Measurements from ENCODE around the gene GHRH.

GHRH gene

DNA sequence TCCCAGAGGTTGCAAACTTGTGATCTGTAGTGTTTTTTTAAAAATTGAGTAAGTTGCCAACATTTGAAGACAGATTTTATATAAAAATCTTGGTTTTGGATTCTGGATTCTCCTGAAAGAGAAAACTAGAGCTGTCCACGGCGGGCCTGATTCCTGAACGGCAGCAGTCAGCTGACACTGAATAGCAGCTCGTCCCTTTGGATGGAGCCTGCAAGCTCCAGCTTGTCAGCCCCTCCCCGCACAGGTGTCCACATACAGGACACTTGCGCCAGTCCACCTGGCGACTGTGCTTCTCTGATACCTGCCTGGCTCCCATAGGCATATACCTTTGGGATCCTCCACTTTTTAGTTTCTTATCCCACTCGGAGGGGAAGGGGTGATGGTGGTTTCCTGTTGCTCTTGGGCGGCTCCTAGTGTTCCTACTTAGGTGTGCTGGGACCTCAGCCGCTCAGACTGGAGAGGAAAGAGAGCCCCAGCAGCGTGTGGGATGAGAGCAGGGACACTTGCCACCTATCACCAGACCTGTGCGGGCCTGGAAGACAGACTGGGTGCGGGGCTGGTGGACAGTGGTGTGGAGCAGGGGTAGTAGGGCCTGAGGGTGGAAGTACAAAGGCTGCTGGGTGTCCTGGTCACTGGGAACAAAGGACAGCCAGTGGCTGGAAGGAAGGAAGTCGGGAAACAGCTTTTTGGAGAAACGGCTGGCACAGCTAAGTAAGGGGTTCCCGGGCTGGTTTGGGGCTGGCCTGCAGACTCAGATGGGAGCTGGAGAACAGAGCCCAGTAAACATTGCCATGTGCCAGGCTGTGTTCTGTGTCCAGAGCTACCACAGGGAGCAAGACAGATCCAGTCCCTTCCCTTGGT, 18.3 kb downstream of the GHRH start:
- no peaks in the 10 kb centered on the region for H3K4me1 Mint-ChIP-seq (ENCODE audit: low read depth)
- H3K9me3 Mint-ChIP-seq (ENCODE audit: low read depth) = no peaks in the 10 kb centered on the region
- no peaks in the 10 kb centered on the region for H3K27me3 Mint-ChIP-seq
- peak overlapping the region; percentile 58 for H3K27ac Mint-ChIP-seq
- H3K36me3 Mint-ChIP-seq = peaks cover 6% of the 10 kb centered on the region
- H3K4me3 Mint-ChIP-seq = no peak overlapping the region

DNA sequence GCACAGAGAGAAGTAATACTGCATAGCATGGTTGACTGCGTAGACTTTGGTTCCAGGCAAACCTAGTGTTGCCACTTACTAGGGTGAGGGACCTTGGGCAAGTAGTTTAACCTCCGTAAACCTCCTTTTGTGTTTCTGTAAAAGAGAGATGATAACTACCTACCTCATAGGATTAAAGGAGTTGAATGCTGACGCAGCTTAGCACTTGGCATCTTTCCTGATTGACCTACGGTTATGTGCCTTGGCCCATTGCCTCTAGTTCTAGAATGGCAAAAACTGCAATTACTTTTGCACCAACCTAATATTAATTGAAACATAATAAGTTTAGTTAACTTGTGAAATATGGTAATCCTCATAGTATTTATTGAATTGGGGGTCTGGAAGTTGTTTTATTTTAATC, 19.1 kb downstream of the GHRH start:
- H3K4me3 Mint-ChIP-seq = no peak overlapping the region

DNA sequence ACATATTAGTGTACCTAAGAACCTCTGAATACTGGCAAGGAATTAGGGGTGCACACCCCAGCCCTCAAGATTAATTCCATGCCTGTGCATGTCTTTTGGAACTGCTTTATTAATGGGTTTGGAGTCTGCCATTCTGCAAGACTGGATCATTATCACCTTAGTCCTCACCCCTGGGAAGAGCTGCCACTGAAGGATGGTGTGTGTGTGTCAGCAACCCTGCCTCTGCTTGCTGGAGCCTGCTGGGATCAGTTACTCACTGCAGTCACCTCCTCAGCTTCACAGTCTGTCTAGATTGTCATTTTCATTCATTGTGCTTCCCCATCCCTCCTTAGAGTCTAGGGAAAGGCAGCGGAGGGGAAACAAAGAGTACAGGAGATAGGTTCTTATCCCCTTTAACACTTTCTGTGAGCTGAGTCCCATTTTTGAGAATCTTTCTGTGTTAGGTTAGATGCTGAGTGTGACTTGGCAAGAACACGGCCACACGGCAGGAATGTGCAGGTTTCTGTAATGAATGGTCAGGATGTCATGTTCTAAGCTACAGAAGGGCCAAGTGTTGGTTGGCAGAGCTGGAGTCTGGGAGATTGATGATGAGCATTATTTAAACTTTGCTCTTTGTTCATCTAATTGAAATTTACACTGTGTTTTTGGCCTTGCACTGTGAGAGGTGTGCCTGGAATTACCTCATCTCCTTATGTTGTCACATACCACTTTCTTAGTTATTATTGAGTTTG, 21.1 kb downstream of the GHRH start:
- no peak overlapping the region for H3K27ac Mint-ChIP-seq
- H3K9me3 Mint-ChIP-seq (ENCODE audit: low read depth) = no peaks in the 10 kb centered on the region
- H3K4me3 Mint-ChIP-seq = no peak overlapping the region
- no peaks in the 10 kb centered on the region for H3K4me1 Mint-ChIP-seq (ENCODE audit: low read depth)
- peaks cover 8% of the 10 kb centered on the region for H3K36me3 Mint-ChIP-seq
- H3K27me3 Mint-ChIP-seq = no peaks in the 10 kb centered on the region

More for the DNA sequence above, 19.1 kb downstream of the GHRH start:
- Mint-ChIP-seq H3K9me3 (ENCODE audit: low read depth) (no peaks in the 10 kb centered on the region), H3K27me3 (no peaks in the 10 kb centered on the region), H3K36me3 (peaks cover 4% of the 10 kb centered on the region), H3K27ac (no peak overlapping the region), H3K4me1 (ENCODE audit: low read depth) (no peaks in the 10 kb centered on the region)

GRCh38 chr20:37238935-37239451, 22.6 kb downstream of the GHRH start:
- peaks cover 8% of the 10 kb centered on the region for H3K36me3 Mint-ChIP-seq
- H3K4me3 Mint-ChIP-seq = no peak overlapping the region
- H3K27me3 Mint-ChIP-seq = no peaks in the 10 kb centered on the region
- H3K4me1 Mint-ChIP-seq (ENCODE audit: low read depth) = no peaks in the 10 kb centered on the region
- peak overlapping the region; percentile 43 for H3K27ac Mint-ChIP-seq
- H3K9me3 Mint-ChIP-seq (ENCODE audit: low read depth) = no peaks in the 10 kb centered on the region

DNA sequence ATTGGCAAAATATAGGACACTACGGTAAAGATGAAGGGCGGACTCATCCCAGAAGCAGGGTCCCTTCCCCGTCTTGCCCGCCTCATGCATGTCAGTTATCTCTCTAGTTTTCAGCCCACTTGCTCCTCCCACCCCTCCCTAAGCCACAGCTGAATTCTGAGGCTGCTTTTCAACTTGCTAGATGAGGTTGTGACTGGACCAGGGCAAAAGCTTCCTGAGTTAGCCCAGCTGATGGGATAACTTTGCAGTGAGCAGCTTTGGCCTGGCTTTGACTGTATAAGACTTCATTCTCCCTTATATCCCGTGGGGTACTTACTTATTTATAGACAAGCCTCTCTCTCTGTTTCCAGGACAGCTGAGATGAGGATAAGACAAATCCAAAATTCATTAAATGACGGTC, 23.2 kb downstream of the GHRH start:
- Mint-ChIP-seq H3K27me3 (no peaks in the 10 kb centered on the region), H3K36me3 (peaks cover 8% of the 10 kb centered on the region), H3K4me1 (ENCODE audit: low read depth) (no peaks in the 10 kb centered on the region), H3K27ac (no peak overlapping the region), H3K4me3 (no peak overlapping the region), H3K9me3 (ENCODE audit: low read depth) (no peaks in the 10 kb centered on the region)

- Mint-ChIP-seq H3K36me3 (peaks cover 8% of the 10 kb centered on the region), H3K4me1 (ENCODE audit: low read depth) (no peaks in the 10 kb centered on the region), H3K4me3 (no peak overlapping the region), H3K27me3 (no peaks in the 10 kb centered on the region), H3K27ac (no peak overlapping the region), H3K9me3 (ENCODE audit: low read depth) (no peaks in the 10 kb centered on the region)
Observed at GRCh38 chr20:37237656-37238055, 24.0 kb downstream of the GHRH start.

DNA sequence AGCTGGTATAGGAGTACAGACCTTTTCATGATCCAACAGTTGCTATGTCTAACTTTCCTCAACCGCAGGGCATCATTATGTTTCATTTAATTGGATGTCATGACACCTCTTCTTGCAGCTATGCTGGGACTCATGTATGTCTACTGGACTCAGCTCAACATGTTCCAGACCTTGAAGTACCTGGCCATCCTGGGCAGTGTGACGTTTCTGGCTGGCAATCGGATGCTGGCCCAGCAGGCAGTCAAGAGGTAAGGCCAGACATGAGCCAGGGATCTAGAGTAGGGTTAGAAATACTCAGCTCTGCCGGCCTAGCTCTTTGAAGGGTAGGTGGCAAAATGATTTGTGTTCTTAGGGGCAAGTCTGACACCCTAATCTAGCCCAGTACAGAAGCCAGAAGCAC, 25.2 kb downstream of the GHRH start:
- Mint-ChIP-seq H3K36me3 (peaks cover 10% of the 10 kb centered on the region), H3K27ac (no peak overlapping the region), H3K4me1 (ENCODE audit: low read depth) (no peaks in the 10 kb centered on the region), H3K9me3 (ENCODE audit: low read depth) (no peaks in the 10 kb centered on the region), H3K27me3 (no peaks in the 10 kb centered on the region), H3K4me3 (no peak overlapping the region)

DNA sequence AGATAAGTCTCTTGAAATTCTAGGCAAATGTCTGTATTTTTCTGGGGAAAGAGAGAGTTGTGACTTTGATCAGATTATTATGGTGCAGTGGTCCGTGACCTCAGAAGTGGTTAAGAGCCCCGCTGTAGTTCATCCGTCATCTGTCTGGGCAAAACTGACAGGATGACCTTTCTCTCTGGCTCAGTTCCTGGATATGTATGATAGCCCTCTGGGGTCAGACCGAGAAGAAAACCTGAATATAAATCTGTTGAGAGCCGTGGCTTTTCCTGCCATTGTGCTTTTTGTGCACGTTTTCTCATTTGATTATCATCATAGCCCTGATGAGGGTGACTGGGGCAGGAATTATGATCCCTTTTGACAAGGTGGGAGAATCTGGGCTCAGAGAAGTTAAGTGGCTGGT, 26.5 kb downstream of the GHRH start:
- H3K4me1 Mint-ChIP-seq (ENCODE audit: low read depth) = no peaks in the 10 kb centered on the region

GRCh38 chr20:37234254-37234581, 27.4 kb downstream of the GHRH start:
- H3K4me1 Mint-ChIP-seq (ENCODE audit: low read depth) = no peaks in the 10 kb centered on the region

More for the DNA sequence above, 26.5 kb downstream of the GHRH start:
- Mint-ChIP-seq H3K36me3 (peaks cover 11% of the 10 kb centered on the region), H3K4me3 (no peak overlapping the region), H3K27me3 (no peaks in the 10 kb centered on the region), H3K9me3 (ENCODE audit: low read depth) (no peaks in the 10 kb centered on the region), H3K27ac (no peak overlapping the region)

DNA sequence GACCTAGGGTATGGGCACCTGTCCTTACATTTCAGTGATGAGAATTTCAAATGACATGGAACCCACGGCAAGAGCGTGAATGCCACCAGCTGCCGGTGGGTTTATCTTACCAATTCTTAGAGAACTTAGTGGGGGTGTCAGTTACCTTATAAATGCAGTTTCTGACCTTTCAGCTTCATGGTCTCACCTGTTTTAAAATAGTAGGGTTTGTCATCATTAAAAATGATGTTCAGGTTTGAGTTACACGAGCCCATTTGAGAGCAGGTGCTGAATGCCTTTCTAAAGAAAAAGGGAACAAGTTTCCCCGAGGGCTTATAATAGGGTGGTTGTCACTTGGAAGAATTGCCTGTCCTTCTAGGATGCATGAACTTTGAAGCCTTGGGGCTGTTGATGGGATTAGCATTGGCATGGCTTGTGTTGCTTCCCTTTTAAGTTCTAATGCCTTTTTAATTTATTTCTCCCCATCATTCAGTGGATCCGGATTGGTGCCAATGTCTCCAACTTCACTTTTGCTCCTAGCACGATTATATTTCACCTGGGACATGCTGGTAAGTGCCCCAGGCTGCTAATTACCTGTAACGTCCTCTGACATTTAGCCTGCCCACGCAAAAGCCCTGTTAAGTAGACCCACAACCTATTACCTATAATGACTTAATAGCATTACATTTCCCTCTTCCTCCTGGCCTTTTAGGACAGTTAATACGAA, 27.9 kb downstream of the GHRH start:
- H3K27me3 Mint-ChIP-seq = no peaks in the 10 kb centered on the region
- no peak overlapping the region for H3K4me3 Mint-ChIP-seq
- no peaks in the 10 kb centered on the region for H3K4me1 Mint-ChIP-seq (ENCODE audit: low read depth)
- H3K36me3 Mint-ChIP-seq = peaks cover 13% of the 10 kb centered on the region
- H3K27ac Mint-ChIP-seq = no peak overlapping the region
- H3K9me3 Mint-ChIP-seq (ENCODE audit: low read depth) = no peaks in the 10 kb centered on the region

More at GRCh38 chr20:37234254-37234581, 27.4 kb downstream of the GHRH start:
- Mint-ChIP-seq H3K27ac (no peak overlapping the region), H3K27me3 (no peaks in the 10 kb centered on the region), H3K36me3 (peaks cover 11% of the 10 kb centered on the region), H3K4me3 (no peak overlapping the region), H3K9me3 (ENCODE audit: low read depth) (no peaks in the 10 kb centered on the region)

DNA sequence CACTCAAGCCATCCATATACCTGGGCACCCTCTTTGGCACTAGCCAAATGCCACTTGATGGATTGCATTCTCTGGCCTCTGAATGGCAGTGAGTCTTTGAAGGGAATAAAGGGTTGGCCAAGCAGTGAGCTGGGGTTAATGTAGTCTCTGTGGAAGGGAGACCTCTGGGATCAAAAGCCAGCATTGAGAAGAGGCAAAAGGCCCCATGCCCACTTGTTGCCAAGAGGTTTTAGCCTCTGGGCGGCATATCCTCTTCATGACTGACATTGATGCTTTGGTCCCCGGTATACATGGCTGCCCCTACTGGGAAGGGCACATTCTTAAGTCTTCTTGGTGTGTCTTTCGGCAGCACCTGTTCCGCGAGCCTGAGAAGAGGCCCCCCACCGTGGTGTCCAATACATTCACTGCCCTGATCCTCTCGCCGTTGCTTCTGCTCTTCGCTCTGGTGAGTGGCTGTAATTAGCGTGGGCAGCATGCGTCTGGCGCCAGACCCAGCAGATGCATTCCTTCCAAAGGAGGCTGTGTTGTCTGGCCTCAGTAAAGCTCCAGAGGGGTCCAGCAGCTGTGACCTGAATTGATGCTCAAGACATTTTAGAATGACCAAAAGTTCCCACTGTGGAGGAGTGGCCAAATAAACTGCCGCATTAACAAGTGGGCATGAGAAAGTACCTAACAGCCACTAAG, 29.5 kb downstream of the GHRH start:
- peaks cover 11% of the 10 kb centered on the region for H3K36me3 Mint-ChIP-seq
- H3K27me3 Mint-ChIP-seq = no peaks in the 10 kb centered on the region
- H3K27ac Mint-ChIP-seq = no peak overlapping the region
- H3K4me1 Mint-ChIP-seq (ENCODE audit: low read depth) = no peaks in the 10 kb centered on the region
- no peak overlapping the region for H3K4me3 Mint-ChIP-seq
- no peaks in the 10 kb centered on the region for H3K9me3 Mint-ChIP-seq (ENCODE audit: low read depth)

DNA sequence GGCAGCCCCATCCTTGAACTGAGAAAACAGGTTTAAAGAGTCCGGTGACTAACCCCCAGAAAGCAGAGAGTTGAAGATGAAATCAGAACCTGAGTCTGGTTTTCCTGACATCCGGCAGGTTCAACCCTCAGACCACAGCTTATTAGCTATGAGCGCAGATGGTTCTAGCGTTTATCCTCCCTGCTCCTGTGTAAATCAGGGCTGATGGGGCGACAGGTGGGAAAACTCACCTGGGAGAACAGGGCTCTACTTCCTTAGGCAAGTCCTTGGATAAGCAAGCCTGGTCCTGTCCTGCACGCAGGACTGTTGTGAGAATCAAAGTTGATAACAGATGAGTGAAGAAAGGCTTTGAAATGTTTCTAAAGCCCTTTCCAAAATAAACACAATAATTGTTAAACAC, 31.4 kb downstream of the GHRH start:
- no peaks in the 10 kb centered on the region for H3K9me3 Mint-ChIP-seq (ENCODE audit: low read depth)
- no peaks in the 10 kb centered on the region for H3K27me3 Mint-ChIP-seq
- no peak overlapping the region for H3K4me3 Mint-ChIP-seq
- peaks cover 9% of the 10 kb centered on the region for H3K36me3 Mint-ChIP-seq
- H3K27ac Mint-ChIP-seq = no peak overlapping the region
- no peaks in the 10 kb centered on the region for H3K4me1 Mint-ChIP-seq (ENCODE audit: low read depth)

- H3K9me3 Mint-ChIP-seq (ENCODE audit: low read depth) = no peaks in the 10 kb centered on the region
- no peaks in the 10 kb centered on the region for H3K4me1 Mint-ChIP-seq (ENCODE audit: low read depth)
- H3K27ac Mint-ChIP-seq = no peak overlapping the region
- no peaks in the 10 kb centered on the region for H3K27me3 Mint-ChIP-seq
- H3K4me3 Mint-ChIP-seq = no peak overlapping the region
- H3K36me3 Mint-ChIP-seq = peaks cover 10% of the 10 kb centered on the region
Observed at GRCh38 chr20:37229357-37229756, 32.3 kb downstream of the GHRH start.

DNA sequence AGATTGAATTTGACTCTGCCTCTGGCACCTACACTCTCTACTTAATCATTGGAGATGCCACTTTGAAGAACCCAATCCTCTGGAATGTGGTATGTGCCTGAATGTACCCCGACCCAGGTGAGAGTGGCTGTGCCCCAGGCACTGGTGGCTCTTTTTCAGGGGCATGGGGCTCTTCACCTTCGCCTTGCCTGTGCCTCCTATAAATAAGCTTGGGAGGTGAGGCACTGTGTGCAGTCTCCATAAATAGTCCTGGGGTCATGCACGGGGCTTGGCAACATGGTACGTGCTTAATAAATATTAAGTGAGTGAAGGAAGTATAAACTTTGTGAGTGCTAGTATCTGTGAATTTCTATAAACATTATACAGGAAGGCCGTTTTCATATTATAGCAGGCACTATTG, 33.0 kb downstream of the GHRH start:
- Mint-ChIP-seq H3K27ac (no peak overlapping the region), H3K27me3 (no peaks in the 10 kb centered on the region), H3K4me1 (ENCODE audit: low read depth) (no peaks in the 10 kb centered on the region), H3K36me3 (peaks cover 12% of the 10 kb centered on the region), H3K9me3 (ENCODE audit: low read depth) (no peaks in the 10 kb centered on the region), H3K4me3 (no peak overlapping the region)
